Smooth muscle cell (in vitro differentiated cells): ENCODE data around the gene RFPL4A. TPM values are rescaled to one million over a fixed set of nuclear protein-coding genes. Genes with fewer than 3 reads are reported as not detected.
"Not testable (repeated sequence)": the region's sequence is repeated elsewhere in the genome, so short reads cannot be mapped to it uniquely, and the experiment has no call there.

Experiments used
- DNase-seq: peaks from one replicate; lab custom pipeline; 2025; ENCODE audit not compliant: unreplicated experiment; lab: John Stamatoyannopoulos, UW
- H2AFZ ChIP-seq: fragments of 200-600 bp; sonication (generic); 2 replicates; pipeline ENCODE4 v1.6.0; 2016; ENCODE audit warnings: antibody characterized with exemption, low read depth, mild to moderate bottlenecking
- H3F3A ChIP-seq: fragments of 200-600 bp; sonication (generic); 2 replicates; pipeline ENCODE4 v1.6.0; 2017; ENCODE audit warnings: antibody characterized with exemption, low read depth
- H3K27ac ChIP-seq: fragments of 200-600 bp; sonication (generic); 2 replicates; pipeline ENCODE4 v1.5.1; 2016; ENCODE audit warnings: low read depth, mild to moderate bottlenecking
- H3K27me3 ChIP-seq: fragments of 200-600 bp; sonication (generic); 2 replicates; pipeline ENCODE4 v1.6.1; 2016; ENCODE audit warnings: low read depth, mild to moderate bottlenecking
- H3K36me3 ChIP-seq: fragments of 200-600 bp; sonication (generic); 2 replicates; pipeline ENCODE4 v1.5.1; 2016; ENCODE audit warnings: low read depth
- H3K4me1 ChIP-seq: fragments of 200-600 bp; sonication (generic); 2 replicates; pipeline ENCODE4 v1.5.1; 2016; ENCODE audit warnings: low read depth
- H3K4me2 ChIP-seq: fragments of 200-600 bp; sonication (generic); 2 replicates; pipeline ENCODE4 v1.6.0; 2016; ENCODE audit warnings: mild to moderate bottlenecking
- H3K4me3 ChIP-seq: fragments of 200-600 bp; sonication (generic); 2 replicates; pipeline ENCODE4 v1.5.1; 2016; ENCODE audit warnings: mild to moderate bottlenecking
- H3K79me2 ChIP-seq: fragments of 200-600 bp; sonication (generic); 2 replicates; pipeline ENCODE4 v1.6.0; 2016; ENCODE audit warnings: low read depth, mild to moderate bottlenecking
- H3K9ac ChIP-seq: fragments of 200-600 bp; sonication (generic); 2 replicates; pipeline ENCODE4 v1.6.0; 2016; ENCODE audit warnings: low read depth
- H3K9me3 ChIP-seq: fragments of 200-600 bp; sonication (generic); replicated peaks from 2 replicates; pipeline ENCODE4 v1.5.1; 2016; ENCODE audit warnings: low read depth
- H4K20me1 ChIP-seq: fragments of 200-600 bp; sonication (generic); 2 replicates; pipeline ENCODE4 v1.6.0; 2016; ENCODE audit warnings: low read depth
- WGBS: methylation state at CpG from one replicate; pipeline ENCODE4 v1.1.7; 2016; ENCODE audit warnings: low lambda C conversion rate; 5-methylcytosine and 5-hydroxymethylcytosine counted together
- polyA plus RNA-seq: library from polyadenylated mRNA; unstranded; fragments of >200 nt; fragmentation: Nextera tagmentation; extraction: Ambion mirVana; gene quantifications from 2 replicates; pipeline ENCODE4 v1.2.1, GENCODE V29; 2016
- total RNA-seq: library from RNA; depleted of rRNA; stranded (reverse); fragments of >200 nt; gene quantifications from 2 replicates; pipeline ENCODE4 v1.2.3, GENCODE V29; 2014
- TF ChIP-seq, protein P1 (sequence below): fragments of 200-600 bp; sonication (generic); IDR thresholded peaks from 2 replicates; pipeline ENCODE4 v1.5.1; 2017; ENCODE audit warnings: borderline replicate concordance, mild to moderate bottlenecking, antibody characterized with exemption; ENCODE audit not compliant: insufficient read depth, poor library complexity, severe bottlenecking

RFPL4A gene
- total and polyA plus RNA-seq, 2 experiments from 2014 or later, result not detected

DNA sequence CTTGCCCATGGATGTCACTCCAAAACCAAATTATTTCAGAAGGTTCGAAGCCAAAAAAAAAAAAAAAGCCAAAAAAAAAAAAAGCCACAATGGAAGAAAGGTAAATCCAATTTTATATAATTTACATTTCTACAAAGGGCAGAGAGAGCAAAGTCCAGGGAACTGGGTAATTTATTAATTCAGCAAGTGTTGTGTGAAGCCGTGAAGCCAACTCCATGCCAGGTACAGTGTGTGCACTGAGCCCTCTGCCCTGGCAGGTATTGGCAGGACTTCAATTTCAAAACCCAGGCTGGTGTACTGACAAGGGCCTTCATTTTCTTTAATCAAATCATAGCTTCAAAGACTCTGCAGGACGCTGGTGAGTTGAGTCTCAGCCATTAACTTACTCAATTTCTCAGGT lies 5.5 kb upstream of the RFPL4A start:
- Histone ChIP-seq H3K79me2 (no peaks in the 10 kb centered on the region), H4K20me1 (no peaks in the 10 kb centered on the region), H2AFZ (no peak overlapping the region), H3K4me2 (no peak overlapping the region), H3K27me3 (no peaks in the 10 kb centered on the region), H3K9ac (no peak overlapping the region), H3K27ac (no peak overlapping the region), H3K4me1 (no peaks in the 10 kb centered on the region), H3F3A (no peaks in the 10 kb centered on the region), H3K4me3 (no peak overlapping the region), H3K36me3 (no peaks in the 10 kb centered on the region), H3K9me3 (peaks cover 5% of the 10 kb centered on the region)
- 49% methylated on average over 3 of the region's 3 CpGs for WGBS
- TF ChIP-seq, protein P1, sequence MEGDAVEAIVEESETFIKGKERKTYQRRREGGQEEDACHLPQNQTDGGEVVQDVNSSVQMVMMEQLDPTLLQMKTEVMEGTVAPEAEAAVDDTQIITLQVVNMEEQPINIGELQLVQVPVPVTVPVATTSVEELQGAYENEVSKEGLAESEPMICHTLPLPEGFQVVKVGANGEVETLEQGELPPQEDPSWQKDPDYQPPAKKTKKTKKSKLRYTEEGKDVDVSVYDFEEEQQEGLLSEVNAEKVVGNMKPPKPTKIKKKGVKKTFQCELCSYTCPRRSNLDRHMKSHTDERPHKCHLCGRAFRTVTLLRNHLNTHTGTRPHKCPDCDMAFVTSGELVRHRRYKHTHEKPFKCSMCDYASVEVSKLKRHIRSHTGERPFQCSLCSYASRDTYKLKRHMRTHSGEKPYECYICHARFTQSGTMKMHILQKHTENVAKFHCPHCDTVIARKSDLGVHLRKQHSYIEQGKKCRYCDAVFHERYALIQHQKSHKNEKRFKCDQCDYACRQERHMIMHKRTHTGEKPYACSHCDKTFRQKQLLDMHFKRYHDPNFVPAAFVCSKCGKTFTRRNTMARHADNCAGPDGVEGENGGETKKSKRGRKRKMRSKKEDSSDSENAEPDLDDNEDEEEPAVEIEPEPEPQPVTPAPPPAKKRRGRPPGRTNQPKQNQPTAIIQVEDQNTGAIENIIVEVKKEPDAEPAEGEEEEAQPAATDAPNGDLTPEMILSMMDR, result no peak
- no peak for DNase-seq

DNA sequence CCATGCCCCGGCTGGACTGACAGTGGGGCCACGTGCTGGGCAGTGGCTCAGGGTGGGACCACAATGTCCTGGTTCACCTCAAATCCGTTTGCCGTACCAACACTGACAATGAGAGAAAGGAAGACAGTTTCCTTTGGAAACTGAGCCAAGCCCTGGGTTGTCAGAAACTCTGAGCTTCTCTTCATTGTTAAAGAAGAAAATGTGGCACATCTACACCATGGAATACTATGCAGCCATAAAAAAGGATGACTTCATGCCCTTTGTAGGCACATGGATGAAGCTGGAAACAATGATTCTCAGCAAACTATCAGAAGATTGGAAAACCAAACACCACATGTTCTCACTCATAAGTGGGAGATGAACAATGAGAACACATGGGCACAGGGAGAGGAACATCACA lies 2.1 kb upstream of the RFPL4A start:
- H3K4me1 ChIP-seq, H3K79me2 ChIP-seq, H3K4me2 ChIP-seq, H3K9me3 ChIP-seq, H2AFZ ChIP-seq, H3K27ac ChIP-seq, H3F3A ChIP-seq, H3K27me3 ChIP-seq, H3K36me3 ChIP-seq, DNase-seq, H3K4me3 ChIP-seq, H4K20me1 ChIP-seq, H3K9ac ChIP-seq: not testable (repeated sequence)
- 64% methylated on average over 4 of the region's 4 CpGs for whole genome bisulfite sequencing

DNA sequence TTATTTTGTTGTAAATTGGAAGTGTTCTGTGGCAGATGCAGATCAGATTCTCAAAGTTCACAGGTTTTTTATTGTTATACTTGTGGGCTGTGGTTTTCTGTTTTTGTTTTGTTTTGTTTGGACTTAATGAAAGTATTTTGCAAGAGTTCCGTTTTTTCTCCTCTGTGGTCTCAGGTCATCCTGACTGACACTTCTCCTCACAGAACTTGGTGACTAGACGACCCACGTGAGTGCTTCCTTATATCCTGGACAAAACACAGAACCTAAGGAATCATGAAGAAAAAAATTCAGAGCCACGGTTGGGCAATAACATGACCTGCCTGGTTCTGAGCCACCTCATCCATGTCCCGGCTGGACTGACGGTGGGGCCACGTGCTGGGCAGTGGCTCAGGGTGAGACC lies 7.6 kb downstream of the RFPL4A start:
- TF ChIP-seq, protein P1, result no peak
- Histone ChIP-seq H2AFZ (no peak overlapping the region), H3K4me3 (no peak overlapping the region), H3K36me3 (no peaks in the 10 kb centered on the region), H3K79me2 (no peaks in the 10 kb centered on the region), H3K9me3 (no peaks in the 10 kb centered on the region), H3K27ac (no peak overlapping the region), H3K9ac (no peak overlapping the region), H3K4me2 (no peak overlapping the region), H4K20me1 (no peaks in the 10 kb centered on the region), H3K27me3 (no peaks in the 10 kb centered on the region), H3K4me1 (no peaks in the 10 kb centered on the region), H3F3A (no peaks in the 10 kb centered on the region)
- no peak for DNase-seq
- WGBS, result 68% methylated on average over 5 of the region's 7 CpGs

DNA sequence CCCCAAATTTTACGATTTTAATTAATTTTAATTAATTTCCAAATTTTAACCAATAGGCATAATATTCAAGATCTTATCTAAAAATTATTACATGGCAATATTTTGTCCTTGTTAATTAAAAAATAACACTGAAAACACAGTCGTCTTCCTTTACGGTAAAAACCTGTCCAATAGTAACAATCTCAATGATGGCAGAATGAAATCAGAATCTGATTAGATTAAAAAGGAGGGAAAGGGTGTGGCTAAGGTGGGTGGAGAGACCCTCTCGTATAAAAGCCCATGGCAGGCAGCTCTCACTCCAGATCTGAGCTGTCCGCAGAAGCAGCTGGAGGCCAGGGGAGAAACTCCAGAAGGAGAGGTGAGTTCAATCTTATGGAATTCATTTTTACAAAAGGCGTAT lies 9.9 kb downstream of the RFPL4A start, which contains the start of gene RFPL4AL1:
RFPL4AL1 (plus strand) TSS at position 301 of the 400 bp plus-strand sequence. CDS start 2,687 bp downstream, outside the sequence.
- WGBS, result 82% methylated on average over 5 of the region's 6 CpGs
- not testable (repeated sequence) for H3K4me2 ChIP-seq, H3K9me3 ChIP-seq, H3K9ac ChIP-seq, H3K79me2 ChIP-seq, H3F3A ChIP-seq, DNase-seq, H3K4me3 ChIP-seq, H4K20me1 ChIP-seq, H3K27me3 ChIP-seq, H3K27ac ChIP-seq, H3K36me3 ChIP-seq, H2AFZ ChIP-seq, H3K4me1 ChIP-seq

DNA sequence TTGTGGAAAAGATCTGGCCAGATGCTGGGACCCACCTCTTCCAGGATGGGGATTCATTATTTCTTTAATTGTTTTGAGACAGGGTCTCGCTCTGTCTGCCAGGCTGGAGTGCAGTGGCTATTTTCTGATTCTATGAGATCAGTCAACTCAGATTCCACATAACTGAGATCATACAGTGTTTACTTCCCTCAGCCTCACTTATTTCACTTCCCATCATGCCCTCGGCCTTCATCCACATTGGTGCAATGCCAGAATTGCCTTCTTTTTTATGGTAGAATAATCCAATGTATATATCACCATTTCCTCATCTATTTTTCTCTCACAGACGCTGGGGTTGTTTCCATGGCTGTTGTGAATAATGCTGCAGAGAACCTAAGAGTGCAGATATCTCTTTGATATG lies 10.7 kb downstream of the RFPL4A start:
- not testable (repeated sequence) for H3K4me2 ChIP-seq, DNase-seq, H3K4me3 ChIP-seq, H3K9me3 ChIP-seq, H3K79me2 ChIP-seq, H3K27me3 ChIP-seq, H3K36me3 ChIP-seq, H2AFZ ChIP-seq, H3K9ac ChIP-seq, H3K4me1 ChIP-seq, H3K27ac ChIP-seq, H3F3A ChIP-seq, H4K20me1 ChIP-seq
- 16% methylated on average over 2 of the region's 3 CpGs for WGBS
